HepG2 (cell line): ENCODE data around the gene USP24. TPM values are rescaled to one million over a fixed set of nuclear protein-coding genes. Genes with fewer than 3 reads are reported as not detected.

Source experiments
- BHLHE40 ChIP-seq: IDR thresholded peaks from 2 replicates; pipeline ENCODE4 v1.6.1; 2011; ENCODE audit warnings: low read length, improper control_type of control experiment
- CBX1 ChIP-seq: IDR thresholded peaks from one replicate; pipeline ENCODE4 v1.6.1; 2016; ENCODE audit warnings: antibody characterized with exemption, low read depth
- CREBL2 ChIP-seq: sonication (generic); formaldehyde crosslinking; IDR thresholded peaks from 2 replicates; pipeline ENCODE4 v1.8.1; 2023; ENCODE audit warnings: missing genetic modification reagents, mild to moderate bottlenecking, borderline replicate concordance
- E2F1 ChIP-seq: sonication (generic); formaldehyde crosslinking; IDR thresholded peaks from 2 replicates; pipeline ENCODE4 v1.5.0; 2020; ENCODE audit warnings: missing genetic modification reagents
- E2F5 ChIP-seq: sonication (generic); formaldehyde crosslinking; conservative IDR thresholded peaks from 2 replicates; pipeline ENCODE4 v1.4.0; 2020; ENCODE audit warnings: missing genetic modification reagents
- EHMT2 ChIP-seq: fragments of 200-600 bp; sonication (generic); IDR thresholded peaks from 2 replicates; pipeline ENCODE4 v1.7.0; 2017; ENCODE audit warnings: antibody characterized with exemption, low read depth, low read length, borderline replicate concordance
- HNRNPL ChIP-seq: fragments of 200-400 bp; formaldehyde crosslinking; IDR thresholded peaks from 2 replicates; pipeline ENCODE4 v1.6.1; 2017; ENCODE audit warnings: mild to moderate bottlenecking, low read depth, low read length
- KDM6A ChIP-seq: IDR thresholded peaks from 2 replicates; pipeline ENCODE4 v1.6.1; 2016; ENCODE audit warnings: low read depth
- LCORL ChIP-seq, 2 experiments: fragments of 450-650 bp in 1 of 2; sonication (generic) in 1 of 2; formaldehyde crosslinking in 1 of 2; IDR thresholded peaks; 2 replicates each; pipeline versions ENCODE4 v1.5.0 to v1.6.1; 2017 to 2020; ENCODE audit warnings: antibody characterized with exemption in 1 of 2, missing genetic modification reagents in 1 of 2
- NAIF1 ChIP-seq: sonication (generic); formaldehyde crosslinking; IDR thresholded peaks from 2 replicates; pipeline ENCODE4 v1.5.0; 2020; ENCODE audit warnings: mild to moderate bottlenecking, missing genetic modification reagents, borderline replicate concordance
- NKX3-1 ChIP-seq: sonication (generic); formaldehyde crosslinking; IDR thresholded peaks from 2 replicates; pipeline ENCODE4 v1.5.0; 2020; ENCODE audit warnings: missing genetic modification reagents
- PPARG ChIP-seq: conservative IDR thresholded peaks from 2 replicates; pipeline ENCODE4 v1.6.1; 2016; ENCODE audit warnings: missing biosample characterization, missing genetic modification reagents
- REXO4 ChIP-seq: sonication (generic); formaldehyde crosslinking; IDR thresholded peaks from 2 replicates; pipeline ENCODE4 v1.8.0; 2022; ENCODE audit warnings: missing genetic modification reagents, mild to moderate bottlenecking, borderline replicate concordance
- RFXAP ChIP-seq: sonication (generic); formaldehyde crosslinking; IDR thresholded peaks from 2 replicates; pipeline ENCODE4 v1.4.0; 2020; ENCODE audit warnings: missing genetic modification reagents, borderline replicate concordance
- SOX6 ChIP-seq, 2 experiments: fragments of 450-650 bp in 1 of 2; sonication (generic) in 1 of 2; formaldehyde crosslinking in 1 of 2; IDR thresholded peaks; 2 replicates each; pipeline versions ENCODE4 v1.4.0 to v1.6.1; 2017 to 2020; ENCODE audit warnings: antibody characterized with exemption in 1 of 2, mild to moderate bottlenecking in 1 of 2, missing genetic modification reagents in 1 of 2
- TCF7L2 ChIP-seq: IDR thresholded peaks from 2 replicates; pipeline ENCODE4 v1.6.1; 2011; ENCODE audit warnings: mild to moderate bottlenecking, low read depth, low read length, moderate library complexity
- THYN1 ChIP-seq: sonication (generic); formaldehyde crosslinking; IDR thresholded peaks from 2 replicates; pipeline ENCODE4 v1.8.1; 2023; ENCODE audit warnings: low read depth, mild to moderate bottlenecking, moderate library complexity, missing genetic modification reagents, borderline replicate concordance
- TP53 ChIP-seq: sonication (generic); formaldehyde crosslinking; conservative IDR thresholded peaks from 2 replicates; pipeline ENCODE4 v1.4.0; 2020; ENCODE audit warnings: missing genetic modification reagents
- ZMYM4 ChIP-seq: sonication (generic); formaldehyde crosslinking; IDR thresholded peaks from 2 replicates; pipeline ENCODE4 v1.8.1; 2023; ENCODE audit warnings: mild to moderate bottlenecking, missing genetic modification reagents
- ZNF180 ChIP-seq: sonication (generic); formaldehyde crosslinking; IDR thresholded peaks from 2 replicates; pipeline ENCODE4 v1.4.0; 2020; ENCODE audit warnings: low read depth, missing genetic modification reagents, borderline replicate concordance
- ZNF337 ChIP-seq: sonication (generic); formaldehyde crosslinking; IDR thresholded peaks from 2 replicates; pipeline ENCODE4 v1.5.1; 2020; ENCODE audit warnings: missing genetic modification reagents, low read depth, mild to moderate bottlenecking, borderline replicate concordance
- ZNF562 ChIP-seq: sonication (generic); formaldehyde crosslinking; IDR thresholded peaks from 2 replicates; pipeline ENCODE4 v1.8.0; 2022; ENCODE audit warnings: missing genetic modification reagents, borderline replicate concordance
- ZNF614 ChIP-seq: IDR thresholded peaks from 2 replicates; pipeline ENCODE4 v1.6.1; 2018; ENCODE audit warnings: missing biosample characterization, missing genetic modification reagents, inconsistent platforms, borderline replicate concordance
- ZNF781 ChIP-seq: sonication (generic); formaldehyde crosslinking; IDR thresholded peaks from 2 replicates; pipeline ENCODE4 v1.5.1; 2020; ENCODE audit warnings: borderline replicate concordance, mild to moderate bottlenecking, missing genetic modification reagents; ENCODE audit errors: not compliant biosample characterization
- ZNF883 ChIP-seq: sonication (generic); formaldehyde crosslinking; IDR thresholded peaks from 2 replicates; pipeline ENCODE4 v1.5.1; 2020; ENCODE audit warnings: mild to moderate bottlenecking, missing genetic modification reagents; ENCODE audit errors: not compliant biosample characterization
- ZSCAN22 ChIP-seq: sonication (generic); formaldehyde crosslinking; IDR thresholded peaks from 2 replicates; pipeline ENCODE4 v1.4.0; 2020; ENCODE audit warnings: mild to moderate bottlenecking, missing genetic modification reagents
- polyA plus RNA-seq, 8 experiments: library from polyadenylated mRNA; depleted of rRNA in 3 of 8; stranded (reverse) in 7 of 8; unstranded in 1 of 8; fragments of >200 nt; fragmentation: Illumina TruSeq in 4 of 8; extraction: Trizol in 4 of 8; gene quantifications; 2 replicates each; pipeline versions ENCODE4 v1.2.1 to v1.2.3, GENCODE V29; 2011 to 2016; ENCODE audit warnings: low read depth in 4 of 8, missing spikeins in 1 of 8, mixed read lengths in 1 of 8; ENCODE audit not compliant: insufficient read depth in 1 of 8
- total RNA-seq, 5 experiments: library from RNA; depleted of rRNA; stranded (reverse); fragments of >200 nt; fragmentation: Illumina TruSeq; extraction: Trizol; gene quantifications; 2 replicates each; pipeline ENCODE4 v1.2.3, GENCODE V29; 2016; ENCODE audit warnings: low read depth in 1 of 5
- TF ChIP-seq, protein P1 (sequence below): sonication (generic); formaldehyde crosslinking; IDR thresholded peaks from 2 replicates; pipeline ENCODE4 v1.9.0; 2021; ENCODE audit warnings: missing genetic modification reagents, borderline replicate concordance

Gene USP24
- total and polyA plus RNA-seq, 2 of the 13 experiments (the other 11 are each of a cell fraction or from before 2014, with no cell fraction given): 18.8 to 47.6 TPM

DNA sequence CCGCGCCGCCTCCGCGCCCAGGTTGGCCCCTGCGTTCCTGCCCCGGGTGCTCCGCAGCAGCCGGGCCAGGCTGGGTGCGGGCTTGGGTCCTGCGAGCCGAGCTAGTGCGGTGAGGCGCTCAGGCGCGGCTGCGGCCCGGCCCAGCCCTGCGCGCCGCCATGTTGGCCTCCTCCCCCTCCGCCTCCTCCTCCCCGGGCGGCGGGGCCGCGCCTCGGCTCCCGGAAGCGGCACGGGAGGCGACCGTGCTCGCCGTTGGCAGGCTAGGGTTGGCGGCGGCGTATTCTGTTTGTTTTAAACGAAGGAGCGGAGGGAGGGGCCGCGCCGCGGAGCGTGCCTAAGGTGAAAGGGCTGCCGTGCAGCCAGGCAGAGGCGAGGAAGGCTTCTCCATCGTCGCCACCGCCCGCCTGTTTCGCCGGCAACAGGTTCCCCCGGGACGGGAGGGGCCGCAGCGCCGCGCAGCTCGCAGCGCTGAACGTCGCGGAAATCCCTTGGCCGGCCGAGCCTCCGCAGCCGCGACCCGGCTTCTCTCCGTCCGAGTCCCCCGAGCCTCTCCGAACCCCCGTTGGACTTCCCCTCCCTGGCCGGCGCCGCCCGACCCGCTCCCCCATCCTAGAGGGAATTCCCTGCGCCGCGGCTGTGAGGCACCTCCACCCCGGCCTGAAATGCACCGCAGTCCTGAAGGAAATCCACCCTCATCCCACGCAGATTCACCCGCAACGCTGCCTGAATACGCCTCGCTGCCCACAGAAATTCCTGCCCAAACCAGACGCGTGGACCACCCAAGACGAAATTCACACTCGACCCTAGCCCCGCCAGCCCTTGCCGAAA is at the start of gene USP24 (continued):
- TF ChIP-seq CBX1: no peak
- TF ChIP-seq LCORL (IDR thresholded peaks at IDR 0.05): no peak
- TF ChIP-seq LCORL (CRISPR knock-in tag; IDR thresholded peaks at IDR 0.05): no peak; the same call in 1 of the 2 replicates
- no peak for TF ChIP-seq ZNF883 (CRISPR knock-in tag)
- TF ChIP-seq ZNF781 (CRISPR knock-in tag): no peak
- TF ChIP-seq HNRNPL: no peak
- no peak for TF ChIP-seq TCF7L2
- peak; percentile 83 for TF ChIP-seq BHLHE40
- TF ChIP-seq, protein P1, sequence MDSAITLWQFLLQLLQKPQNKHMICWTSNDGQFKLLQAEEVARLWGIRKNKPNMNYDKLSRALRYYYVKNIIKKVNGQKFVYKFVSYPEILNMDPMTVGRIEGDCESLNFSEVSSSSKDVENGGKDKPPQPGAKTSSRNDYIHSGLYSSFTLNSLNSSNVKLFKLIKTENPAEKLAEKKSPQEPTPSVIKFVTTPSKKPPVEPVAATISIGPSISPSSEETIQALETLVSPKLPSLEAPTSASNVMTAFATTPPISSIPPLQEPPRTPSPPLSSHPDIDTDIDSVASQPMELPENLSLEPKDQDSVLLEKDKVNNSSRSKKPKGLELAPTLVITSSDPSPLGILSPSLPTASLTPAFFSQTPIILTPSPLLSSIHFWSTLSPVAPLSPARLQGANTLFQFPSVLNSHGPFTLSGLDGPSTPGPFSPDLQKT: no peak
- TF ChIP-seq ZNF180 (CRISPR knock-in tag): no peak
- TF ChIP-seq ZNF562: no peak
- no peak for TF ChIP-seq E2F5 (CRISPR knock-in tag)
- no peak for TF ChIP-seq EHMT2
- no peak for TF ChIP-seq SOX6 (IDR thresholded peaks at IDR 0.05)
- TF ChIP-seq SOX6 (CRISPR knock-in tag; IDR thresholded peaks at IDR 0.05): peak; percentile 62
- TF ChIP-seq NAIF1 (CRISPR knock-in tag): no peak
- TF ChIP-seq ZNF614 (CRISPR knock-in tag): no peak
- TF ChIP-seq ZNF337 (CRISPR knock-in tag): no peak
- no peak for TF ChIP-seq NKX3-1
- peak; percentile 55; the same call in 1 of the 2 replicates for TF ChIP-seq PPARG
- TF ChIP-seq RFXAP: no peak
- TF ChIP-seq ZSCAN22 (CRISPR knock-in tag): no peak
- no peak for TF ChIP-seq THYN1
- TF ChIP-seq TP53 (CRISPR knock-in tag): no peak
- TF ChIP-seq E2F1: no peak; the same call in 1 of the 2 replicates
- TF ChIP-seq CREBL2: no peak
- no peak for TF ChIP-seq REXO4 (CRISPR knock-in tag)
- TF ChIP-seq ZMYM4: peak; percentile 66
- no peak for TF ChIP-seq KDM6A (CRISPR knock-in tag)
